ENCODE measurements around the gene ADIRF. TPM values are rescaled to one million over a fixed set of nuclear protein-coding genes. Genes with fewer than 3 reads are reported as not detected.
"Not testable (repeated sequence)": the region's sequence is repeated elsewhere in the genome, so short reads cannot be mapped to it uniquely, and the experiment has no call there.

Gene ADIRF
- total RNA-seq, 1 donor from 2014 or later, result not detected

DNA sequence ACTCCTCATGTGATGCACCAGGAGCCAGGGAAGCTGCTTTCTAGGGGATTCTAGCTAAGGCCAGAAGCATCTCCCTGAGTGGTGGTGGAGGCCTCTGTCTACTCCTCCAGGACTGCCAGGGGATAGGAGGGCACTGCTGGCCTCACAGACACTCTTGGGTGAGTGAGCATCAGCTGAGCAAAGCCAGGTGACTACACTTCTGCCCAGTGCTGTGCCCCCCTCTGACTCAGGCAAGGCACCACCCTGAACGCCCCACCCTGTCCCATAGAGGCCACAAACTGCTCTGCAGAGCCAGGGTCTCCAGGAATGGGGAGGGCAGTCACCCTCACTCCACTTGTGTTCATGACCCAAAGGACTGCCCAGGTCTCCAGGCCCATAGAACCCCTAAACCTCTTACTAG lies 51.2 kb downstream of the ADIRF start:
- not testable (repeated sequence) for H3K4me2 ChIP-seq (ENCODE audit: low read length); FAIRE-seq; H3K4me1 Mint-ChIP-seq (ENCODE audit: low read depth, unreplicated experiment); H2AFZ ChIP-seq (ENCODE audit: low read depth, low read length); H3K36me3 ChIP-seq (ENCODE audit: insufficient read depth, low read length); H3K9me3 Mint-ChIP-seq (ENCODE audit: unreplicated experiment); DNase-seq (ENCODE audit: low read depth); H3K27me3 Mint-ChIP-seq (ENCODE audit: low read depth, unreplicated experiment); H3K9me3 ChIP-seq (ENCODE audit: insufficient read depth, low read depth, low read length); H3K27ac Mint-ChIP-seq (ENCODE audit: unreplicated experiment); H3K4me1 ChIP-seq (ENCODE audit: insufficient read depth, low read length); H3K79me2 ChIP-seq (ENCODE audit: insufficient read depth, low read length); H3K9ac ChIP-seq (ENCODE audit: low read length); H4K20me1 ChIP-seq (ENCODE audit: insufficient read depth, low read length); H3K27me3 ChIP-seq (ENCODE audit: insufficient read depth, low read length); H3K36me3 Mint-ChIP-seq (ENCODE audit: low read depth, unreplicated experiment); H3K4me3 ChIP-seq (ENCODE audit: insufficient read depth, low read depth, low read length); H3K4me3 Mint-ChIP-seq (ENCODE audit: unreplicated experiment); H3K27ac ChIP-seq (ENCODE audit: low read depth, low read length)

DNA sequence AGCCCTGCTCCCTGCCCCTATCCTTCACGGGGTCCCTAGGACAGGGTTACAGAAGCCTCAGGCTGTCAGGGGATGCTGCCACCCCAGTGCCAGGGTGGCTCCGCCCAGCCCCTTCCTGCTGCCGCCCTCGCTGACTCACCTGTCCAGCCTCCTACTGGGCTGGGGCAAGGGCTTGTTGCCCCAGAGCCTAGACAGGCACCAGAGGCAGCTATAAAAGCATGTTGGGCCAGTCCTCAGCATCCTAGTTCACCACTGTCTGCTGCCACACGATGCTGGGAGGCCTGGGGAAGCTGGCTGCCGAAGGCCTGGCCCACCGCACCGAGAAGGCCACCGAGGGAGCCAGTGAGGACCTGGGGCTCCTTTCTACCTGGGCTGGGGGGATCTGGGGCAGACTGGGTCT lies 51.8 kb downstream of the ADIRF start, which contains the start of gene FAM25A:
Gene FAM25A, plus strand, starts transcription at position 239 of the 400 bp plus-strand sequence. Its CDS starts 31 bp downstream, at position 270.
- H3K27me3 ChIP-seq (ENCODE audit: insufficient read depth, low read length); H3K27ac ChIP-seq (ENCODE audit: low read depth, low read length); H3K36me3 ChIP-seq (ENCODE audit: insufficient read depth, low read length); H3K9me3 ChIP-seq (ENCODE audit: insufficient read depth, low read depth, low read length); H3K4me1 Mint-ChIP-seq (ENCODE audit: low read depth, unreplicated experiment); H3K79me2 ChIP-seq (ENCODE audit: insufficient read depth, low read length); H3K4me2 ChIP-seq (ENCODE audit: low read length); H2AFZ ChIP-seq (ENCODE audit: low read depth, low read length); H3K27ac Mint-ChIP-seq (ENCODE audit: unreplicated experiment); FAIRE-seq; H3K9me3 Mint-ChIP-seq (ENCODE audit: unreplicated experiment); H3K9ac ChIP-seq (ENCODE audit: low read length); H3K36me3 Mint-ChIP-seq (ENCODE audit: low read depth, unreplicated experiment); H3K4me3 Mint-ChIP-seq (ENCODE audit: unreplicated experiment); H3K4me3 ChIP-seq (ENCODE audit: insufficient read depth, low read depth, low read length); H3K4me1 ChIP-seq (ENCODE audit: insufficient read depth, low read length); H4K20me1 ChIP-seq (ENCODE audit: insufficient read depth, low read length); DNase-seq (ENCODE audit: low read depth); H3K27me3 Mint-ChIP-seq (ENCODE audit: low read depth, unreplicated experiment): not testable (repeated sequence)

Other genes with a start within 250 kb of the ADIRF start
- 52.2 and 52.7 TPM in 2 replicates for gene BMPR1A, start 211.9 kb upstream of the ADIRF start, total RNA-seq
- 0.27 and 0.46 TPM in 2 replicates for gene MMRN2, start 10.9 kb upstream of the ADIRF start, total RNA-seq
- gene SNCG, start 9.9 kb upstream of the ADIRF start, total RNA-seq, result 3.0 TPM in 2 replicates
- not detected in 2 replicates for gene FAM25A, start 51.8 kb downstream of the ADIRF start, total RNA-seq
- gene GLUD1, start 126.4 kb downstream of the ADIRF start, total RNA-seq, result 93.1 and 96.6 TPM in 2 replicates
- gene SHLD2, start 126.7 kb downstream of the ADIRF start, total RNA-seq, result 23.2 TPM in 2 replicates

All from astrocyte (in vitro differentiated cells and primary cell).